Sigmoid colon (tissue), 3 donors: Measurements from ENCODE around the gene LRRC36.

ENCODE experiments used
- CTCF ChIP-seq, 4 experiments: fragments of 450-650 bp in 3 of 4; fragments of 200-600 bp in 1 of 4; IDR thresholded peaks; one replicate each; pipeline ENCODE4 v1.5.1; 2016 to 2019; ENCODE audit warnings: antibody characterized with exemption in 4 of 4, mild to moderate bottlenecking in 3 of 4, moderate library complexity in 2 of 4
- POLR2A ChIP-seq, 2 donors: fragments of 450-650 bp; IDR thresholded peaks; one replicate each; pipeline ENCODE4 v1.6.1; 2016; ENCODE audit warnings: antibody characterized with exemption in 2 of 2, mild to moderate bottlenecking in 2 of 2, moderate library complexity in 2 of 2

DNA sequence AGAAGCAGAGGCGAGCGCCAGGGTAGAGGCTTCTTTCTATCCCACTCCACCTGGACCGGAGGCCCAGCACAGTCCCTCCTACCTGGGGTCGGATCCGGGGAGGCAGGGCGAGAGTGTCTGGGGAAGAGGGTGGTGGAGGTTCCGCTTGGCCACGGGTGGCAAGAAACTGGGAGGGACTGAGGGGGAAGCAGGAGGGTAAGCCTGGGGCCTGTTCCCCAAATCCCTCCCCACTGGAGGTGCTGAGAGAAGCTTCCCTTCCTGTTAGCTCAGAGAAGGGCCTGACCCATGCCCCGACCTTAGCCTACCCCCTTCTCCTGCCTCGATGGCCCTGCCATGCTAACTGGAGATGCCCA lies 68.5 kb downstream of the LRRC36 start:
- no peak for TF ChIP-seq POLR2A (IDR thresholded peaks at IDR 0.05)
- TF ChIP-seq CTCF (IDR thresholded peaks at IDR 0.05) = no peak
